Stimulated activated CD4-positive, alpha-beta T cell treated with anti-CD3 and anti-CD28 coated beads, Interleukin-4, amount 100 ng/mL, for 24 hours (primary cell): Measurements from ENCODE around the gene KRTAP10-9.
A peak's percentile ranks its signal among the peaks of the same experiment; 100 is the strongest.
"Not testable (repeated sequence)": the region's sequence is repeated elsewhere in the genome, so short reads cannot be mapped to it uniquely, and the experiment has no call there.

ENCODE experiments used
- DNase-seq: peaks from one replicate; pipeline ENCODE4 v3.0.0-alpha.2; 2020

KRTAP10-9 gene

DNA sequence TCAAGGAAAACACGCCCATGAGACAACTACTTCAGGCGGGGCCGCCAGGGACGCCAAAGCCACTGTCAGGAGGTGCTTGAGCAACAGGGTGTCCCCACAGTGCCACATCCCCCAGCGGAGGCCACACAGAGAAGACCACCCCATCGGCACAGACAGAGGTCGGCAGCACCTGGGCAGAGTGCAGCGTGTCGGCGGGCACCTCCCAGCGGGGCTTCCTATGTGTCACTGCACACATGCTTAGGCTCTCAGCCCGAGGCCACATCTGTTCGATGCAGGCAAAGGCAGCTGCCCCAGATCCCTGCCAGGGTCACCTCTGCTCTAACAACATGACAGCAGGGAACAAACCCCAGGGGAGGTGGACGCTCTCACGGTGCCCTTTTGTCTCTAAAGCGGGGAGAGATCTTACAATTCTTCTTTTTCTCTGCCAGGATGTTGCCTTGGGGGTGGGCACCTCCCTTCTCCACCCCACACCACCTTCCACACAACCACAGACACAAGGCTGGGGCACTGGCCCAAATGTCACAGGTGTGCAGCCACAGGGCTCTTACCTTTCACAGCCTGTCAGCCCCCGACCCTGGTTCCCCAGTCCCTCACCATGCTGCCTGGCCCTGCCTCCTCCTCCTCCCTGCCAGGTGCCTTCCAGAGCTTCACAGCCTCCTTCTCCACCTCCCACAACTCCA is 10.8 kb upstream of the KRTAP10-9 start:
- no peak for DNase-seq

GRCh38 chr21:44616591-44616926 is 10.3 kb upstream of the KRTAP10-9 start:
- DNase-seq, result no peak

- DNase-seq, result no peak
Observed at GRCh38 chr21:44617071-44617501, 9.8 kb upstream of the KRTAP10-9 start.

DNA sequence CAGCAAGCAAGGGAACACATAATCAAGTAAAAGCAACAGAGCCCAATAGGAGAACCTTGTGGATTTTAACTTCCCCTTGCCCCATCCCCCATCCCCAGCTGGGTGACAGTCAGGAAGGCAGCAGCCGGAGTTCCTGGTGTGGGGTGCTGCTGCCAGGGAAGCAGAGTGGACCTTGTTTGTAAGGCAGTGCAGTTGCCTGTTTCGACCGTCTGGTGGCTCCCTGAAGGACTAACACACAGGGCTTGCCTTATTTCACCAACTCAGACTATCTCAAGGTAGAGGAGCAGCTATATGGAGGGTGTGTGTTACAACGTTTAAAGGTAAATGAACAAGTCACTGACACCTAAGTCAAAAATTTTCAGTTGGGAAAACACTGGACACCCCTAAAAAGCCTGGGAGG is 8.4 kb upstream of the KRTAP10-9 start:
- no peak for DNase-seq

DNA sequence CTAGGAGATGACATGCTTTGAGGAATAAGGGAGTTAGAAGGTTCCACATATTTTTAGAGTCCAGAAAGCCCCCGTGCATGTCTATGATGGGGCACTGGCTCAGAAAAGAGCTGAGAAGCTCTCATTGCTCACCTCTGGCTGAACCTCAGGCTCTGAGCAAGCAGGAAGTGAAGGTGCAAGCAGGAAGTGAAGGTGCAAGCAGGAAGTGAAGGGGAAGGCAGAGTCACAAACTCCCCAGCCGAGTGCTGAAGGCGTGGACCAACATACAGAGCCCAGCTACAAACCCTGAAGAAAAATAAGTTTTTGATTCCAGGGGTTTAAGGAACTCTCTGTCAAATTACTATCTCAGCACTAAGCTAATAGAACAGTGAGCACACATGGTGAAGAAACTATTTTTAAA is 8.0 kb upstream of the KRTAP10-9 start:
- peak; percentile 67 for DNase-seq

- DNase-seq, result no peak
Observed at GRCh38 chr21:44619886-44620285, 7.0 kb upstream of the KRTAP10-9 start.

DNA sequence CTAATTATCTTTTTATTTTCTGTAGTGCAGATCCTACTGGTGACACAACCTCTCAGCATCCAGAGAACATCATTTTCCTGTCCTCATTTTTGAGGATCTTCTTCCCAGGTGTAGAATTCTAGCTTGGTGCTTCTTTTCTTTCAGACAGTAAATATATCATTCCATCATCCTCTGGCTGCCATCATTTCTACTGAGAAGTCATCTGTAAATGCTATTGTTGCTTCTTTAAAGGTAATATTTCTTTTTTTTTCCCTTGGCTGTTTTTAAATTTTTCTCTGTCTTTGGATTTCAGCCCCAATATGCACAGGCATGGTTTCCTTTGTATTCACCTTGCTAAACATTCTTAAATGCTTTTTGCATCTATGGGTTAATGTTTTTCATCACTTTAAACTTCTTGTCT is 3.3 kb upstream of the KRTAP10-9 start:
- DNase-seq, result no peak

DNA sequence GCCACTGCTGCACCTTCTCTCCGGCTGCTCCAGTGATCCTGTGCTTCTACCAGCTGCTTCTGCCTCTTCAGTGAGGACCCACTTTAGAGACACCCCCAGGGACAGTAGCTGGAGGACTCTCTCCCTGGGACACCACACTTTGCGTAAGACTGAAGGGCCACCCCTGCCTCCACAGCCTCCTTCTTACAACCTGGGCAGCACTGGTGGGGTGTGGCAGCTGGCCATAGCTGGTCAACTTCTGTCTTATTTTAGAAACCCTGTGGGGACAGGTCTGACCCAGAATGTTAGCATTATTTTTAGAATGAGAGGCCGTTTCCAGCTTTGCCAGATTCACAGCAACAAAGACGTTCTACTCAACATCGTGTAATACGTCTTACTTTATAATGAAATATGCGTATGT is 1.1 kb upstream of the KRTAP10-9 start:
- no peak for DNase-seq

DNA sequence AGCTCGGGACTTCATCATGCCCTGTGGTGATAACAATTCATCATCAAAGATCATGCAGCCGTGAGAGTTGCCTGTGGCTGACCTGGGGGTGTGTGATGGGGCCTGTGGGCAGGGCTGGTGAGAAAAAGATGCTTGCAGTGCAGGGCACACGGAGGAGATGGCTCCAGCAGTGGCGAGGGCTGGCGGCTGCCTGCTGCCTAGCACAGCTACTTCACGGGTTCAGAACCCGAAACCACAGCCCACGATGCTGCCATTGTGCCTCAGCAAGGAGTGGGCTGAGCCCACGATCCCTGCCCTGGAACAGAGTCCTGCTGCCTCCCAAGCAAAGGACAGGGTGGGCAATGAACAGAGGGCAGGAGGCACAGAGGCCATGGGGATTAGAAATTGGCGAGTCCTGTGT is 631 bp upstream of the KRTAP10-9 start:
- no peak for DNase-seq

GRCh38 chr21:44627181-44627822 is 409 bp downstream of the KRTAP10-9 start:
- DNase-seq, result not testable (repeated sequence)

DNA sequence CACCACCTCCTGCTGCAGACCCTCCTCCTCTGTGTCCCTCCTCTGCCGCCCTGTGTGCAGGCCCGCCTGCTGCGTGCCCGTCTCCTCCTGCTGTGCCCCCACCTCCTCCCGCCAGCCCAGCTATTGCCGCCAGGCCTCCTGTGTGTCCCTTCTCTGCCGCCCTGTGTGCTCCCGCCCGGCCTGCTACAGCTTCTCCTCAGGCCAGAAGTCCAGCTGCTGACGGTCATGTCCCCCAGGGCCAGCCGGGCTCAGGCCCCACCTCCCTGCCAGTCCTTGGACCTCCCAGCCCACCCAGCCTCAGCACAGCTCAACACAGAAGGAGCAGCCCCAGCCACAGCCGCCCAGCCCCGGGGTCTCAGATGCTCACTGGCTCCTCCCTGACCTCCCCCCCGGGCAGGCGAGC is 939 bp downstream of the KRTAP10-9 start:
- not testable (repeated sequence) for DNase-seq

GRCh38 chr21:44628707-44629391 is 2.0 kb downstream of the KRTAP10-9 start:
- DNase-seq, result no peak

- DNase-seq, result no peak
Observed at GRCh38 chr21:44630440-44630839, 3.5 kb downstream of the KRTAP10-9 start.

DNA sequence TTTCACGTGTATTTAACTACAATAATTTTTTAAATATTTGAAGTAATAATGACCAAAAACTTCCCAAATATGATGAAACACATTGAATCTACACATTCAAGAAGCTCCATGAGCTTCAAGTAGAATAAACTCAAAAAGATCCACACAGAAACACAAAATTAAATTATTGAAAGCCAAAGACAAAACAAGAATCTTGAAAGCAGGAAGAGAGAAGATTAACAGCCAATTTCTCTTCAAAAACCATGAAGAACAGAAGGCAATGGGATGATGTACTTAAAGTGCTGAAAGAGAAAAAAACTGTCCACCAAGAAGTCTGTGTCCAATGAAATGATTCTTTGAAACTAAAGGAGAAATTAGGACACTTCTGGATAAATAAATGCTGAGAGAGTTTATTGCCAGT is 5.2 kb downstream of the KRTAP10-9 start:
- no peak for DNase-seq

DNA sequence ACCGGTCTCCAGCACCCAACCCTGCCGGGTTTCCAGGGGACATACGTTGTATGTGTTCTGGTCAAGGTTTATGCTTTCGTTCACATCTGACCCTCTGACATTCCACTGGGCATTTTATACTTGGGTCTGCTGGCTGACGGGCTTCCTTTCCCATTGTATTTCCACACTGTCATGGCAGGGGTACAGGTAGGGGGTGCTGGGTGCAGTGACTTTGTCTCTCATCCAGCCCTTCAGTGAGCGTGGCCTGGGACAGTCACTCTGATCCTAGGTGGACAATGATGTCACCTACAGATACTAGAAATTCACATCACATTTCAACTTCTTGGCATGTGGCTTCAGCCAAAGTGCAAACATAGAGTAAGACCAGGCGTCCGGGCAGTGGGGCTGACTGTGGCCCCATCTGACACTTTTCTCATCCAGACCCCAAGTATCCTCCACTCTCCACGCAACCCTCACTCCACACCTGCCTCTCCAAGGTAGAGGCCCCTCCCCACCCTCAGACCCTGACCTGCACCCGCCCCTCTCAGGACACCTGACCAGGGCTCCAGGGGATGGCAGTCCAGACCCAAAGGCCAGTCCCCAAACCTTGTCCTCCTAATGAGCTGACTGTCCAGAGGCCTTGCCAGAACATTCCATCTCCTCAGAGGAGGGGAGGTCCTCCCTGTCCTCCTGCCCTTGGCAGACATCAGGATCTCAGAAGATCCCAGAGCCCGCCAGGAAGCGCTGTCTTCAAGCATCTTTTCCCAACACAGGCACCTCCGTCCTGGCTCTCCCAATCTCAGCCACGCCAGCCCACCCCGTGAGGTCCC is 9.5 kb downstream of the KRTAP10-9 start:
- DNase-seq, result no peak

GRCh38 chr21:44637018-44637850 is 10.3 kb downstream of the KRTAP10-9 start, which contains the start of gene KRTAP10-10:
TSS of gene KRTAP10-10 (plus strand) at chr21:44637356. CDS start at chr21:44637418, 62 bp downstream.
- DNase-seq, result no peak

DNA sequence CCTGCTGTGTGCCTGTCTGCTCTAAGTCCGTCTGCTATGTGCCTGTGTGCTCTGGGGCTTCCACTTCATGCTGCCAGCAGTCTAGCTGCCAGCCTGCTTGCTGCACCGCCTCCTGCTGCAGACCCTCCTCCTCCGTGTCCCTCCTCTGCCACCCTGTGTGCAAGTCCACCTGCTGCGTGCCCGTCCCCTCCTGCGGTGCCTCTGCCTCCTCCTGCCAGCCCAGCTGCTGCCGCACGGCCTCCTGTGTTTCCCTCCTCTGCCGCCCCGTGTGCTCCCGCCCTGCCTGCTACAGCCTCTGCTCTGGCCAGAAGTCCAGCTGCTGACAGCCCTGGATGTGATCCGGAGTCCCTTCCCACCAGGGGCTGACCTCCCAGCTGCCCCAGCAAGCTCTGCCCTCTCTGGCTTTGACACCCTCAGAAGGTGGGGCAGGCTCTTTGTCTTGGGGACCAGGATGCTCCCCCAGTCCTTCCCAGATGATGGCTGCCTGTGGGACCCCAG is 11.0 kb downstream of the KRTAP10-9 start:
- not testable (repeated sequence) for DNase-seq

DNA sequence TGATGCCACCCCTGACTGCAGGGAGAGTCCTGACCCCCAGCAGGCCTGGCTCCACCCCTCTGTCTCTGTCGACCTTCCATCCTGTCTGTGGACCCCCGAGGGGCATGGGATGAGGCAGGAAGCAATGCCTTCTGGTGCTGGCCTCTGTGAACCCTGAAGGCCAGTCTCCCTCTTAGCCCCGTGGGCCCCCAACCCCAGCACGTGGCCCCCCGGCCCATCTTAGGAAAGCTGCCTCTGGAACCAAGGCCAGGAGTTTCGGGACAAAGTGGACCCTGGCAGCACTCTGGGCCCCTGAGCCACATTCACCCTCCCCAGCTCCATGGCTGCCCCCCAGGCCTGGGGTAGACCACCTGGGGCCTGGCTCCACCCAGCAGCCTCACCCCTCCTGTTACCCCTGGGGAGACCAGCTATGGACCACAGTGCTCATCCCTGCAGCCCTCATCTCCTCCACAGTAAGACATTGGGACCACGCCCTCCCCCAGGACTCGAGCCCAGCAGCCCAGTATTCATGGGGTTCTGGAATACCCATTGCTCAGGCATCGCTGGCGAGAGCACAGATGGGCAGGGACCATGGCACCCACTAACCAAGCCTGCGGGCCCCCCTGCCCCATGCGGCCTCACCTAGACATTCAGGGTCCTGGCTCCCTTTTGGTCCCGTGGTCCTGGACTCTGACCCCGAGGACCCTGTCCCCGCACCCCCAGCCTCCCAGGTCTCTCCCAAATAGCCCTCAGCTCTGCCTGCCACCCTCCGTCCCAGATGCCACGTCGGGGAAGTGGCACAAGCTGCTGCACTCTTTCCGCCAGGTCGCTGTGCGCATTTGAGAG is 11.8 kb downstream of the KRTAP10-9 start:
- DNase-seq, result not testable (repeated sequence)

- DNase-seq, result no peak
Observed at GRCh38 chr21:44639331-44639655, 12.4 kb downstream of the KRTAP10-9 start.

DNA sequence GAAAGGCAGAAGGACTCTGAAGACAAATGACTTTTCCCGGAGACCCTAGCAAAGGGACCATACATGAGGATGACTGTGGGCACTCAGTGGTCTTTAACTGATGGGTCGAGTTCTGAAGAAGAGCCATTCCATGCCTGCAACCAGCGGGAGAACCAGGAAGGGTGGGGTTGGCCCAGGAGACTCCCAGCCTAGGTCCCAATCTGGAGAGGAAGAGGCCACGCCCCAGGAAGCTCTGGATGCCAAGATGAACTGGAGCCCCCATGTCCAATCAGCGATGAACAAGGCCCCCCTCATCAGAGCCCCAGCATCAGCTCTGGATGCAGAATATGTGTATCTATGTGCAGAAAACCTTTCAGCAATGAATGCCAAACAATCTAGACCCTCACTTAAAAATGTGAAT is 13.9 kb downstream of the KRTAP10-9 start:
- DNase-seq, result no peak

DNA sequence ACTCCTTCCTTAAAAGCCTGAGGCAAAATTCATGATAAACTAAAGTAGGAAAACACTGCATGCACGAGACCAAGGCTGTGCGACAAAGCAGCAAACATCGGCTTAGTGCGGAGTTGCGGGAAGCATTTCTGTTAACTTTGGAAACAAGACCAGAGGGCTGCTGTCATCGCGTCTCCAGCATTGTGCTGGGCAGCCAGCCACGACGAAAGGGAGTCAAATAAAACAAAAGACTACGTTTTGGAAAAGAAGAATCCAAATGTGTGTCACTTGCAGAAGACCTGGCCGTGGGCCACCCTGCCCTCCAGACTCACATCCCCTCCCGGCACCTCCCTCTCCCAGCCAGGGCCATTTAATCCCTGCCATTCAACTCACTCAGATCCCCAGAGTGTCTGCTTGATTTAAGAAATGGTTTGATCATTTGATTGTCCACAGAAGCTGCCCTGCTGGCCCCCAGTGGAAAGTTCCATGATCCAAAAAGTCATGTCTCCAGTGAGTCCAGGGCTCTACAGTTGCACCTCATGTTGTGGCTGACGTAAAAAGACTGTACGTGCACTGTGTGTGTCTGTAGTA is 16.9 kb downstream of the KRTAP10-9 start:
- no peak for DNase-seq
